NCI-H1105 treated with DMSO at 0.1 percent for 48 hours (cell line): ENCODE measurements around the gene REEP6.

Experiments
- DNase-seq: peaks from one replicate; lab custom pipeline; 2025; lab: John Stamatoyannopoulos, UW

The REEP6 gene

GRCh38 chr19:1491114-1491848 lies at the start of gene REEP6:
Gene REEP6 (plus strand): TSS chr19:1491181. CDS start chr19:1491270, 89 bp downstream.
- DNase-seq, result no peak

DNA sequence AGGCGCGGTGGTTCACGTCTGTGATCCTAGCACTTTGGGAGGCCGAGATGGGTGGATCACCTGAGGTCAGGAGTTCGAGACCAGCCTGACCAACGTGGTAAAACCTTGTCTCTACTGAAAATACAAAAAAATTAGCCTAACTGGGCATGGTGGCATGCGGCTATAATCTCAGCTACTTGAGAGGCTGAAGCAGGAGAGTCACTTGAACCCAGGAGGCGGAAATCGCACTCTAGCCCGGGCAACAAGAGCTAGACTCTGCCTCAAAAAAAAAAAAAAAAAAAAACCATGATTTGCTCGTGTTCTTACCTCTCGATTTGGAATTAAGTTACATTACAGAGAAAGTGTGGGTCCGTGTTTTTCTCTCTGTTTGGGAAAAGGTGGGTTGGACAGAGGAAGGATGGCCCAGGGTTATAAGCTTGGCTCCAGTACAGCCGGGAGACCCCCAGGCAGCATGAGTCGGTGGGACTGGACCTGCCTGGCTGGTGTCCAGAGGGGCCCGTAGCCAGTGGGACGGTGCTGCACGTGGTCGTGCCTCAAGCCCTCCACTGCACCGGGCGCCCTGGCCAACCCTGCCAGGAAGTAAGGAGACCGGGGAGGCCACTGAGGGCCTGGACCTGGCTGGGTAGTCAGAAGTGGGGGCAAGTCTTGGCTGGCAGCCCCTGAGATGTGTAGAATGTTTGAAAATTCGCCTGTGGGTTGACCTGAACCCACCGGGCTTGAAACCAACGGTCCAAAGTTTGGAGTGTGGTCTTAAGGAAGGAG lies 49.1 kb upstream of the REEP6 start:
- DNase-seq, result no peak

GRCh38 chr19:1445185-1445931 lies 45.6 kb upstream of the REEP6 start:
- peak; percentile 70 for DNase-seq

GRCh38 chr19:1445932-1446712 lies 44.9 kb upstream of the REEP6 start:
- DNase-seq, result peak; percentile 43

DNA sequence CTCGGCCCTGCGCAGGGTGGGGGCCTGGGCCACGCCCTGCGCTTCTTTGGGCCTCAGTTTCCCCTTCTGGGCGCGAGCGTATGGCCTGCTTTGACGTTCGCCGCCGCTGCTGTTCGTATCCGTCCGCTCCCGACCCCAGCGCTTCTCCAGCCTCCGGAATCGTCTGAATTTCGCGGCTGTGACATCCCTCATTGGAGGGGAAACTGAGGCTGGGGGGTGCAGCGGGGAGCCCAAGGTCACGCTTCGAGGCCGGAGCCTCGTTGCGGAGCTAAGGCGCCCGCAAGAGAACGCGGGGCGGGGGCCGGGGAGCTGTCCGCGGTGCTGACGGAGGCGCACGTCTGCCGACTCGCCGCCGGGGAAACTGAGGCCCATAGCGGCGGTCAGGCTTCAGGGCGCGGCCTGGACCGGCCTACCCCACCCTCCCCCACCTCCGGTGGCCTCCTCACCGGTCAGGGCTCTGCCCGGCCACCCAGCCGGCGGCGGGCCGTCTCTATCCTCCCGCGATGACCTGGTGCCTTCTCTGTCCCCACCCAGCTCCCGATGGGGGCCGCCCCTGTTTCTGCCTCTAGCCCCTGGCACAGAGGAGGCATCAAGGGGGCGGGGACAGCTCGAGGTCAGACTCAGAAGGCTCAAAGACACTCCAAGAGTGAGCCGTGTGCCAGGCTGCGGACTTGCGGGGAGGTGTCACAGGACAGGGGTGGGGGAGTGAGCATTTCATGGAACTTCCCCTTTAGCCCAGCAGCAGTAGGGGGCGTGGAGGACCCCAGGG lies 44.1 kb upstream of the REEP6 start:
- DNase-seq, result no peak

- DNase-seq, result no peak
These were observed 43.5 kb upstream of the REEP6 start for GRCh38 chr19:1447504-1447903.

- no peak for DNase-seq
These were observed 43.0 kb upstream of the REEP6 start for GRCh38 chr19:1447944-1448343.

DNA sequence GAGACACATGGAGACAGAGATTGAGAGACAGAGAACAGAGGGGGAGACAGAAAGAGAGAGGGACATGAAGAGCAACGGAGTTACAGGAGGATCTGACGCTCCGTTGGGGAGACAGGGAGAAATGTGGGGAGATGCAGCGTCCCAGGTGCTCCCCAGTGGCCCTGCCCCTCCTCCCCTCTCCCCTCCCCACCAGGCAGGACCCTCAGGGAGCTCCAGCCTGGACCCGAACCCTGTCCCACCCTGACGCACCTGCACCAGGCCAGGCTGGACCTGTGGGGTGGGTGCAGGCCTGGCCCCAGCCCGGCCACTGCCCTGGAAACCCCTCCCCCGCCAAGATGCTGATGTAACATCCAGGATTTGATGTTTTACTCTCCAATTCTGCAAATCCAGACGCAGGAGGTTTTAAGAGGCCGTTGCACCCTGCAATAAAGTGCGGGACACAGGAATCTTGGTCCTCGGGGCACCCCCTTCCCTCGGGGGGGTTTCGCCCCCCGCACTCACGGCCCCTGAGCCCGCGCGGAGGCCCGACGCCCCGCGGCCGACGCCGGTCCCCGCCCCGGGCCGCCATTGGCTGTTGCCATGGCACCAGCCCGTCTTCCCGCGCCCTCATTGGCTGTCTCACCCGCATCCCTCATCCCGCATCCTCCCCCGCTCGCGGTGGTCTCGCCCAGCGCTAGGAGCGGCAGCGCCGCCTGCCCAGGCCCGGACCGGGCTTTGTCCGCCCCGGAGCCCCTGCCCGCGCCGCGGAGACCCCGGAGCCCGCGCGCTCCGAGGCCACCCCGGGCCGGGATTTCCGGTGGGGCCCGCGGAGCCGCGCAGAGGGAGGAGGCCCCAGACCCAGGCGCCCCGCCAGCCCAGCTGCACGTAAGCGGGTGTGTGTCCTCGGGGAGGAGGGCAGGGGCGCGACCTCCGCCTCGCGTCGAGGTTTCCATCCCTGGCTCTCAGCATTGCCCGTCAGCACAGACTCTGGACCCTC lies 41.2 kb upstream of the REEP6 start, which contains the start of gene APC2:
TSS of gene APC2 (plus strand) at position 655 of the 976 bp plus-strand sequence. CDS start 2,881 bp downstream, outside the sequence.
- peak; percentile 87 for DNase-seq

DNA sequence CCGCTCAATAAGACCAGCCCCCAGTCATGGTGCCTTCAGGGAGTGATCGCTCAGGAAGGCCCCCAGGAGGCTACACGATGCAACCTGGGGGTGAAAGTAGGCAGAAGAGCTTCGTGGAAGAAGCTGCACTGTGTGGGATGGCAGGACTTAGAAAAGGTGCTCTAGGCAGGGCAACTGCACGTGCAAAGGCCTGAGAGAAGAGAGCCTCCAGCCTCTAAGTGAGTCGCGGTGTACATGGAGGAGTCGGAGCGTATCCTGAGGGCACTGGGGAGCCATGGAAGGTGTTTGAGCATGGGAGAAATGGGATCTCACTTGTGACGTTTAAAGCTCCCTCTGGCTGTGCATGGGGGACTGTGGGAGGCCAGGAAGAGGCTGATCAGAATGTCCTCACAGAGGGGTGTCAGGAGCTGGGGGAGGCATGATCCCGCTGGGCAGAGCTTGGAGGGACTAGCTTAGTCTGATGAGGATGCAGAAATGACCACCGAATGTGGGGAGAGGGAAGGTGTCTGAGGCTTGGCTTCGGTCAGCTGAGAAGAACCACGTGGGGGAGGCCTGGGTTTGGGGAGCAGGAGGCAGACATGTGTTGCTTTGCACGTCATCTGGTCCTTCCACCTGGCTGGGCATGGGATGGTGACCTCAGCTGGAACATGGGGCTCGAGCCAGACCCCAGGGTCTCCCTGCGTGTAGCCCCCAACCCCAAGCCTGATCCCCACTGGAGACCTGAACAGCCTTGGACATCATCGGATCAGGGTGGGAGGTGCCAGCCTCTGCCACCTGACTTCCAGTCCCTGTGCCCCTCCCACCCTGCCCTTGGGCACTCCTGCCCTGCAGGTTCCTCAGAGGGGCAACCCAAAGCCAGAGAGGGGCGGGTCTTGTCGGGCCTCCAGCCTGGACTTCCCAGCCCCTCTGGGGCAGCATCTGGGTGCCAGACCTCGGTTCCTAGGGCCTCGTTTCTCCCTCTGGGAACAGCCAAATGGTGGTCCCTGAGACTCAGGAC lies 39.9 kb upstream of the REEP6 start:
- no peak for DNase-seq

DNA sequence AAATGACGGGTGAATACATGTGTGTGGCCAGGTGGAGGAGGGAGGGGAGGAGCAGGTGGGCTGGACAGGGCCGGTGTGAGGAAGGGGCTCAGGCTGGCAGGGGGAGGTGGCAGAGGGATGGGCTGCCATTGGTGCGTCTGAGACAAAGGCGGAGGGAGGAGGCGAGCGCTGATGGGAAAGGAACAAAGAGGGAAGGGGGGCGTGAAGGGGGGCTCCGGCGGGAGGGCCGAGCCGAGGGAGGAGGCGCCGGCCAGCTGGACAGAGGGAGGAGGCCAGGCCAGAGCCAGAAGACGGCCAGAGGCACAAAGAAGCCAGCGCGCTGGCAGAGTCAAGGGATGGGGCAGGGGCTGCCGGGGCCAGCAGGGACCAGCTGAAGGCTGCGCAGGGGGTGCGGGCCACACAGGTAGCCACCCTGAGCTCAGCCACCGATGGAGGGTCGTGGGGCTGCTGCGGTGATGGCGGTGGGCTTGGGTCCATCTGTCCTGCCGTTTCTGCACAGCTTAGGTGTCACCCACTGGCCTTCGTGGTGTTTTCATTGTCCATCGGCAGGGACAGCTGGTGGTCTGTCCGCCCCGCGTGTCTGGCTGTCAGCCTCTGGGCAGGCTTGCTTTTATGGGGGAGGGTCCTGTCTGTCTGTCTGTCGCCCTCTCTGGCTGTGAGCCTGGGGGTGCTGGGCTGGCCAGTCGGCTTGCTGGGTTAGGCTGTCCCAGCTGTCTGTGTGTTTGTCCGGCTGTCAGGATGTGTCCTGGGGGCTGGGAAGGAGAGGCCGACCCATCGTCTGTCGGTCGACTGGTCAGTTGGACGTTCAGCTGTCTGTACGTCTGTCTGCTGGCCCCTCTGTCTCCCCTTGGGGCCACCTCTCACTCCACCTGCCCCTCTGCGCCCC lies 38.8 kb upstream of the REEP6 start:
- no peak for DNase-seq

GRCh38 chr19:1452802-1453524 lies 38.0 kb upstream of the REEP6 start:
- DNase-seq, result no peak

- DNase-seq, result no peak
These were observed 37.2 kb upstream of the REEP6 start for GRCh38 chr19:1453525-1454364.

GRCh38 chr19:1455002-1455335 lies 36.0 kb upstream of the REEP6 start:
- no peak for DNase-seq

GRCh38 chr19:1455336-1456120 lies 35.5 kb upstream of the REEP6 start:
- no peak for DNase-seq
